BE2C (cell line): ENCODE results near the gene MED16.
"Not testable (repeated sequence)": the region's sequence is repeated elsewhere in the genome, so short reads cannot be mapped to it uniquely, and the experiment has no call there.

Experiments used
- DNase-seq: peaks from one replicate; pipeline ENCODE4 v3.0.0-alpha.2; 2020
- H3K27me3 ChIP-seq: fragments of 250-450 bp; sonication (Bioruptor Pico); 2 replicates; pipeline ENCODE4 v1.5.1; 2020; ENCODE audit warnings: mild to moderate bottlenecking
- H3K36me3 ChIP-seq: fragments of 250-450 bp; sonication (Bioruptor Pico); 2 replicates; pipeline ENCODE4 v1.5.1; 2020; ENCODE audit warnings: mild to moderate bottlenecking
- H3K4me1 ChIP-seq: fragments of 250-450 bp; sonication (Bioruptor Pico); 2 replicates; pipeline ENCODE4 v1.5.1; 2020
- H3K4me3 ChIP-seq: 2 replicates; pipeline ENCODE4 v1.5.1; 2011; ENCODE audit warnings: low read depth, low read length
- H3K9me3 ChIP-seq: fragments of 250-450 bp; sonication (Bioruptor Pico); 2 replicates; pipeline ENCODE4 v1.5.1; 2020
- CTCF ChIP-seq: IDR thresholded peaks from 2 replicates; pipeline ENCODE4 v1.5.1; 2012; ENCODE audit warnings: mild to moderate bottlenecking, low read depth, low read length

Gene MED16

GRCh38 chr19:858868-859843, 33.8 kb downstream of the MED16 start, which contains the start of gene CFD:
Gene CFD (plus strand): TSS chr19:859664. CDS start chr19:859690, 26 bp downstream.
- H3K36me3 ChIP-seq: no peaks in the 10 kb centered on the region
- DNase-seq: no peak
- peaks cover 3% of the 10 kb centered on the region; the same call in 1 of the 2 replicates for H3K9me3 ChIP-seq
- peaks cover 41% of the 10 kb centered on the region for H3K27me3 ChIP-seq
- no peak for TF ChIP-seq CTCF
- H3K4me3 ChIP-seq: no peak within 1 kb of the TSS
- H3K4me1 ChIP-seq: 0 out of 2 replicates have a peak, but pooled peaks cover 2% of the 10 kb centered on the region

GRCh38 chr19:858284-858683, 34.7 kb downstream of the MED16 start:
- peaks cover 3% of the 10 kb centered on the region; the same call in 1 of the 2 replicates for H3K9me3 ChIP-seq
- TF ChIP-seq CTCF: no peak
- H3K4me3 ChIP-seq: no peak overlapping the region
- H3K4me1 ChIP-seq: no peaks in the 10 kb centered on the region
- no peaks in the 10 kb centered on the region for H3K36me3 ChIP-seq
- no peak for DNase-seq
- H3K27me3 ChIP-seq: peaks cover 42% of the 10 kb centered on the region

GRCh38 chr19:855566-856120, 37.3 kb downstream of the MED16 start:
- Histone ChIP-seq H3K9me3 (no peaks in the 10 kb centered on the region), H3K4me3 (no peak overlapping the region), H3K27me3 (peaks cover 50% of the 10 kb centered on the region), H3K36me3 (no peaks in the 10 kb centered on the region), H3K4me1 (no peaks in the 10 kb centered on the region)
- DNase-seq: no peak
- no peak for TF ChIP-seq CTCF

GRCh38 chr19:855142-855541, 37.8 kb downstream of the MED16 start:
- no peak for TF ChIP-seq CTCF
- H3K4me3 ChIP-seq: no peak overlapping the region
- DNase-seq: no peak
- H3K27me3 ChIP-seq: peaks cover 50% of the 10 kb centered on the region
- no peaks in the 10 kb centered on the region for H3K9me3 ChIP-seq
- no peaks in the 10 kb centered on the region for H3K36me3 ChIP-seq
- no peaks in the 10 kb centered on the region for H3K4me1 ChIP-seq

GRCh38 chr19:854549-854948, 38.4 kb downstream of the MED16 start:
- no peak for TF ChIP-seq CTCF
- H3K27me3 ChIP-seq: peaks cover 44% of the 10 kb centered on the region
- H3K4me1 ChIP-seq: no peaks in the 10 kb centered on the region
- H3K36me3 ChIP-seq: no peaks in the 10 kb centered on the region
- H3K9me3 ChIP-seq: no peaks in the 10 kb centered on the region
- no peak for DNase-seq
- H3K4me3 ChIP-seq: no peak overlapping the region

GRCh38 chr19:853614-854220, 39.3 kb downstream of the MED16 start:
- not testable (repeated sequence) for DNase-seq, H3K4me3 ChIP-seq, H3K4me1 ChIP-seq, H3K9me3 ChIP-seq, H3K36me3 ChIP-seq
- H3K27me3 ChIP-seq: peaks cover 39% of the 10 kb centered on the region
